ENCODE data around the gene TMEM259. TPM values are rescaled to one million over a fixed set of nuclear protein-coding genes. Genes with fewer than 3 reads are reported as not detected.

Gene TMEM259
- total and polyA plus RNA-seq, 2 of the 13 experiments (the other 11 are each of a cell fraction or from before 2014, with no cell fraction given), result 64.7 to 164 TPM

- TF ChIP-seq ATF5 (CRISPR knock-in tag; IDR thresholded peaks at IDR 0.05; ENCODE audit: low read depth) (no peak), SOX13 (IDR thresholded peaks at IDR 0.05) (no peak), SOX13 (CRISPR knock-in tag; conservative IDR thresholded peaks at IDR 0.05 in 1 of 2, IDR thresholded peaks at IDR 0.05 in 1 of 2) (0 out of 4 replicates have a peak, but pooled peaks of 1 of the 2 experiments have one; percentile 17), ZNF614 (CRISPR knock-in tag; IDR thresholded peaks at IDR 0.05; ENCODE audit: borderline replicate concordance) (no peak), NBN (conservative IDR thresholded peaks at IDR 0.05) (no peak), NFRKB (IDR thresholded peaks at IDR 0.05) (no peak), HDAC6 (IDR thresholded peaks at IDR 0.05; ENCODE audit: low read depth, low read length) (no peak), SRSF9 (IDR thresholded peaks at IDR 0.05; ENCODE audit: borderline replicate concordance, insufficient read depth, low read depth, low read length, poor library complexity, severe bottlenecking) (no peak), GABPB1 (CRISPR knock-in tag; IDR thresholded peaks at IDR 0.05) (peak; percentile 40; the same call in 1 of the 2 replicates), MXD1 (CRISPR knock-in tag; IDR thresholded peaks at IDR 0.05) (peak; percentile 66; the same call in 1 of the 2 replicates), MIXL1 (CRISPR knock-in tag; IDR thresholded peaks at IDR 0.05) (no peak), SMAD1 (CRISPR knock-in tag; IDR thresholded peaks at IDR 0.05; ENCODE audit: borderline replicate concordance, low read depth) (peak; percentile 64; the same call in 1 of the 2 replicates), REXO4 (CRISPR knock-in tag; IDR thresholded peaks at IDR 0.05; ENCODE audit: borderline replicate concordance) (no peak), HES4 (CRISPR knock-in tag; IDR thresholded peaks at IDR 0.05; ENCODE audit: borderline replicate concordance) (peak; percentile 80), ZNF800 (CRISPR knock-in tag; IDR thresholded peaks at IDR 0.05) (no peak)
- TF ChIP-seq, protein P1, sequence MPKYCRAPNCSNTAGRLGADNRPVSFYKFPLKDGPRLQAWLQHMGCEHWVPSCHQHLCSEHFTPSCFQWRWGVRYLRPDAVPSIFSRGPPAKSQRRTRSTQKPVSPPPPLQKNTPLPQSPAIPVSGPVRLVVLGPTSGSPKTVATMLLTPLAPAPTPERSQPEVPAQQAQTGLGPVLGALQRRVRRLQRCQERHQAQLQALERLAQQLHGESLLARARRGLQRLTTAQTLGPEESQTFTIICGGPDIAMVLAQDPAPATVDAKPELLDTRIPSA (CRISPR knock-in tag; IDR thresholded peaks at IDR 0.05; ENCODE audit: borderline replicate concordance), result 0 out of 2 replicates have a peak, but pooled peaks have one; percentile 47
- TF ChIP-seq, protein P2, sequence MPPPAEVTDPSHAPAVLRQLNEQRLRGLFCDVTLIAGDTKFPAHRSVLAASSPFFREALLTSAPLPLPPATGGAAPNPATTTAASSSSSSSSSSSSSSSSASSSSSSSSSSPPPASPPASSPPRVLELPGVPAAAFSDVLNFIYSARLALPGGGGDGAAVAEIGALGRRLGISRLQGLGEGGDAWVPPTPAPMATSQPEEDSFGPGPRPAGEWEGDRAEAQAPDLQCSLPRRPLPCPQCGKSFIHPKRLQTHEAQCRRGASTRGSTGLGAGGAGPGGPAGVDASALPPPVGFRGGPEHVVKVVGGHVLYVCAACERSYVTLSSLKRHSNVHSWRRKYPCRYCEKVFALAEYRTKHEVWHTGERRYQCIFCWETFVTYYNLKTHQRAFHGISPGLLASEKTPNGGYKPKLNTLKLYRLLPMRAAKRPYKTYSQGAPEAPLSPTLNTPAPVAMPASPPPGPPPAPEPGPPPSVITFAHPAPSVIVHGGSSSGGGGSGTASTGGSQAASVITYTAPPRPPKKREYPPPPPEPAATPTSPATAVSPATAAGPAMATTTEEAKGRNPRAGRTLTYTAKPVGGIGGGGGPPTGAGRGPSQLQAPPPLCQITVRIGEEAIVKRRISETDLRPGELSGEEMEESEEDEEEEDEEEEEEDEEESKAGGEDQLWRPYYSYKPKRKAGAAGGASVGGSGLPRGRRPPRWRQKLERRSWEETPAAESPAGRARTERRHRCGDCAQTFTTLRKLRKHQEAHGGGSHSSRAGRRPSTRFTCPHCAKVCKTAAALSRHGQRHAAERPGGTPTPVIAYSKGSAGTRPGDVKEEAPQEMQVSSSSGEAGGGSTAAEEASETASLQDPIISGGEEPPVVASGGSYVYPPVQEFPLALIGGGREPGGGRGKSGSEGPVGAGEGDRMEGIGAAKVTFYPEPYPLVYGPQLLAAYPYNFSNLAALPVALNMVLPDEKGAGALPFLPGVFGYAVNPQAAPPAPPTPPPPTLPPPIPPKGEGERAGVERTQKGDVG (CRISPR knock-in tag; IDR thresholded peaks at IDR 0.05; ENCODE audit: borderline replicate concordance), result peak; percentile 82; the same call in 1 of the 2 replicates
- TF ChIP-seq, protein P3, sequence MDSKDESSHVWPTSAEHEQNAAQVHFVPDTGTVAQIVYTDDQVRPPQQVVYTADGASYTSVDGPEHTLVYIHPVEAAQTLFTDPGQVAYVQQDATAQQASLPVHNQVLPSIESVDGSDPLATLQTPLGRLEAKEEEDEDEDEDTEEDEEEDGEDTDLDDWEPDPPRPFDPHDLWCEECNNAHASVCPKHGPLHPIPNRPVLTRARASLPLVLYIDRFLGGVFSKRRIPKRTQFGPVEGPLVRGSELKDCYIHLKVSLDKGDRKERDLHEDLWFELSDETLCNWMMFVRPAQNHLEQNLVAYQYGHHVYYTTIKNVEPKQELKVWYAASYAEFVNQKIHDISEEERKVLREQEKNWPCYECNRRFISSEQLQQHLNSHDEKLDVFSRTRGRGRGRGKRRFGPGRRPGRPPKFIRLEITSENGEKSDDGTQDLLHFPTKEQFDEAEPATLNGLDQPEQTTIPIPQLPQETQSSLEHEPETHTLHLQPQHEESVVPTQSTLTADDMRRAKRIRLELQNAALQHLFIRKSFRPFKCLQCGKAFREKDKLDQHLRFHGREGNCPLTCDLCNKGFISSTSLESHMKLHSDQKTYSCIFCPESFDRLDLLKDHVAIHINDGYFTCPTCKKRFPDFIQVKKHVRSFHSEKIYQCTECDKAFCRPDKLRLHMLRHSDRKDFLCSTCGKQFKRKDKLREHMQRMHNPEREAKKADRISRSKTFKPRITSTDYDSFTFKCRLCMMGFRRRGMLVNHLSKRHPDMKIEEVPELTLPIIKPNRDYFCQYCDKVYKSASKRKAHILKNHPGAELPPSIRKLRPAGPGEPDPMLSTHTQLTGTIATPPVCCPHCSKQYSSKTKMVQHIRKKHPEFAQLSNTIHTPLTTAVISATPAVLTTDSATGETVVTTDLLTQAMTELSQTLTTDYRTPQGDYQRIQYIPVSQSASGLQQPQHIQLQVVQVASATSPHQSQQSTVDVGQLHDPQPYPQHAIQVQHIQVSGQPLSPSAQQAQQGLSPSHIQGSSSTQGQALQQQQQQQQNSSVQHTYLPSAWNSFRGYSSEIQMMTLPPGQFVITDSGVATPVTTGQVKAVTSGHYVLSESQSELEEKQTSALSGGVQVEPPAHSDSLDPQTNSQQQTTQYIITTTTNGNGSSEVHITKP (CRISPR knock-in tag; IDR thresholded peaks at IDR 0.05; ENCODE audit: low read depth), result no peak
Observed at GRCh38 chr19:1046117-1046626, 25.2 kb upstream of the TMEM259 start (continued).

All from HepG2 (cell line).